Right lung (tissue), 5 donors: ENCODE data around the gene SYNGR3. TPM values are rescaled to one million over a fixed set of nuclear protein-coding genes. Genes with fewer than 3 reads are reported as not detected.

Experiments used
- DNase-seq, 2 donors: peaks; one replicate each; pipeline ENCODE4 v3.0.0-alpha.2; 2013
- polyA plus RNA-seq, 5 donors: library from polyadenylated mRNA; unstranded; fragments of 120-200 nt; gene quantifications; one replicate each; pipeline versions ENCODE4 v1.2.1 to v1.2.3, GENCODE V29; 2013; ENCODE audit warnings: inconsistent platforms in 1 of 5, low replicate concordance in 1 of 5; ENCODE audit not compliant: insufficient read length in 5 of 5, insufficient read depth in 1 of 5

The SYNGR3 gene
- polyA plus RNA-seq, 5 donors = 0.46 to 0.80 (median 0.65) TPM

DNA sequence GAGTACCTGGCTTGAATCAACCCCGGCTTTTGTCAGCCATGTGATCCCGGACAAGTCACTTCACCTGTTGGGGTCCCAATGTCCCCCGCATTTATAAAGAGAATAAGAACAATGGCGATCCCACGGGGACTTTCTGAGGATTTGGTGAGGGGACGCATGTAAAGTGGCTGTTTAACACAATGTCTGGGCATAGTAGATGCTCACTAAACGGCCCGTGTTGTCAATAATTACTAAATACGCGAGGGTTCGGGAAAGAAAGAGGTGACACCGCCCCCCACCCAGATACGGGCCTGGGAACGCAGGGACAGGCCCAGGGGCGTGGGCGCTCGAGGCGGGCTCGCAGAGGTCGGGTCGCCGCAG lies 1.8 kb downstream of the SYNGR3 start:
- DNase-seq = no peak

DNA sequence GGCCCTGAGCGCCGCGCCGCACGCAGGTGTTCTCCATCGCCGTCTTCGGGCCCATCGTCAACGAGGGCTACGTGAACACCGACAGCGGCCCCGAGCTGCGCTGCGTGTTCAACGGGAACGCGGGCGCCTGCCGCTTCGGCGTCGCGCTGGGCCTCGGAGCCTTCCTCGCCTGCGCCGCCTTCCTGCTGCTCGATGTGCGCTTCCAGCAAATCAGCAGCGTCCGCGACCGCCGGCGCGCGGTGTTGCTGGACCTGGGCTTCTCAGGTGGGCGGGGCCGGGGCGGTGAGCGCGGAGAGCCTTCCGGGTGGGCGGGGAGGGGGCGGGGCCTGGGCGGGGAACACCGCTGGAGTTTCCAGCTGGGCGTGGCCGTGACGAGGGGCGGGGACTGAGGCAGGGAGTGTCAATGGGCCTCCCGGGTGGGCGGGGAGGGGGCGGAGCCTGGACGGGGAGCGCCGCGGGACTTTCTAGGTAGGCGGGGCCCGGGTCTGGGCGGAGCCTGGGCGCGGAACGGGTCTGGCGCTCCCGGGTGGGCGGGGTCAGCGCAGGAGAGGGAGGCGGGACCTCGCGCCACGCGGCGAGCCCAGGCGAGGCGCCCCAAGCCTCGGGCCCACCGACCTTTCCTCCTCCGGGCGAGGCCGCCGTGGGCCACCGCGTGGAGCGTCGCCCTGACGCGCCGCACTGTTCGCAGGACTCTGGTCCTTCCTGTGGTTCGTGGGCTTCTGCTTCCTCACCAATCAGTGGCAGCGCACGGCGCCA lies 2.4 kb downstream of the SYNGR3 start:
- peak; percentile 69 to 70 for DNase-seq

DNA sequence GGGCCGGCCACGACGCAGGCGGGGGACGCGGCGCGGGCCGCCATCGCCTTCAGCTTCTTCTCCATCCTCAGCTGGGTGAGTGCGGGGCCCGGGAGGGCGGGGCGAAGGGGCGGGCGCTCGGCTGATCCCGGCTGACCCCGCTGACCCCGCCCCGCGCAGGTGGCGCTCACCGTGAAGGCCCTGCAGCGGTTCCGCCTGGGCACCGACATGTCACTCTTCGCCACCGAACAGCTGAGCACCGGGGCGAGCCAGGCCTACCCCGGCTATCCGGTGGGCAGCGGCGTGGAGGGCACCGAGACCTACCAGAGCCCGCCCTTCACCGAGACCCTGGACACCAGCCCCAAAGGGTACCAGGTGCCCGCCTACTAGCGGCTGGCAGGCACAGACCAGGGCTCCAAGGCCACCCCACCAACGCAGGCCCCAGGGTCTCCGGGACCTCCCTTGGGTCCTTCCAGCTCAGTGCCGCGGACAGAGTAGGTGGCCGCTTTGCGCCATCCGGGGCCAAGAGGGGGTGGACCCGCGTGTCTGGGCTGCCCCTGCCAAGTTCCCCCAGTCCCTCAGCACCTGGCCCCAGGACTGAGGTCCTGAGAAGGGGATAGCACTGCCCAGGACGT lies 3.0 kb downstream of the SYNGR3 start:
- no peak for DNase-seq

DNA sequence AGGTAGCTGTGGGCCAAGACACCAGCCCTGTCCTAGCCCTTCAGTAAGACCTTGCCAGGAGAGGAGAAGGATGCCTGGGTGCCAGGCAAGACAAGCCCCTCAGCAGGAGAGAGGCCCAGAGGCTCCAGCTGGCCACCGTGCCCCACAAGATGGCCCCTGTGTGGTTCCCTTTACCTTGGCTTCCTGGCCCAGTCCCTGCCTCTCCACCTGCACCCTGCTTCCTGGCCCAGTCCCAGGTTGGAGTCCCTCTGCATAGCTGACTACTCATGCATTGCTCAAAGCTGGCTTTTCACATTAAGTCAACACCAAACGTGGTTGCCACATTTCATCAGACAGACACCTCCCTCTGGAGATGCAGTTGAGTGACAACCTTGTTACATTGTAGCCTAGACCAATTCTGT lies 4.0 kb downstream of the SYNGR3 start:
- DNase-seq = no peak

DNA sequence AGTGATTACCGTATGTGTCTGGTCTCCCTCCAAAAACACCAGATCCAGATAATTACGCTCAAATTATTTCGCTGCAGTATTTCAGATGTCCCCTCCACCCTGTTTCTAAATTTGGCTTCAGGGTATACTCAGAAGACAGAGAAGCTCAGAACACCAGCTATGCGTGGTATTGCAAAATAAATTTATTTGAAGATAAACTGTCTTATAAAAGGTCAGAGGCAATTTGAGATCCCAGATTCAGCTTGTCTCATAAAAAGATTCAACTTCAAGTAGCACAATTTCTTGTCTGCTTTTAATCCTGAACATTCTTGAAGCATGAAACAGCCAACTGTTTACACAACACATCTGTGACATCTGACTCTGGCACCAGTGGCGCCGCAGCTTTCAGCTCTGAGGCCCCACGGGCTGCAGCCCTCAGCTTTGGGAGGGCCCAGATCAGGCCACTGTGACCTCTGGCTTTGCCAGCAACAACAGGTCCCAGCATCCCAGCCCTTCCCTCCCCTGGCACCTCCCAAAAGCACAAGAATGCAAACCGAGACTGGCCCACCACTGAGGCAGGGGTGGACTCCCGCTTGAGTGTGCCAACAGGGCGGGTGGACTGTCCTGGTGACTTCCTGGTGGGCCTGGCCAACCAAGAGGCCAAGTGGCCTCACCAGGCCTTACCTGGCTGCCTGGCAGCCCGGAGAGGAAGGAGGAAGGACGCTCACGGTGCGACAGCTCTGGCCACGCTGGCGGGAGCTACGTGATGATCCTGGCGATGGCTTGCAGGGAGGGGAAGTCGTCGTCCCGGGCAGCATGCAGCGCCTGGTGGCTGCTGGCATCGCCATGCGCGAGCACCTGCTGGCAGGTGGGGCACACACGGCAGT lies 8.0 kb downstream of the SYNGR3 start:
- peak in 1 of 2 donors; percentile 66 for DNase-seq

DNA sequence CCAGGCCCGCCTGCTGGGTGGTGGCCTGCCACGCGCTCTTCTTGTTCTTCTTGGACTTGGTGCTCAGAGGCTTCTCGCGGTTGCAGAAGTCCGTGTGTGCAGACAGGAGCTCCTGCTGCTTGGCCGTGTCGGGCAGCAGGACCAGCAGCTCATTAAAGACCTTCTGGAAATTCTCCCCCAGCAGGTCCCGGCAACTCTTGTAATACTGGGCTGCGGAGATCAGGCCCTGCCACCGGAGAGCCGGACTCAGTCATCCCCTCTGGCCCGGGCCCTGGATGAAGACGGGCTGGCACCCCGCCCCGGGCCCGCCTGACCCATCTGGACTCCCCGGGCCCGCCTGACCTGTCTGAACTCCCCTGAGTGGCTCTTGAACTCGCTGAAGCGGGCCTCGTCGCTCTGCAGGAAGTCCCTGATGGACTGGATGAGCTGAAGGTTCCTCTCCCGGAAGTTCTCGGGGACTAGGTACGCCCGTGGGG lies 8.6 kb downstream of the SYNGR3 start:
- DNase-seq = no peak

DNA sequence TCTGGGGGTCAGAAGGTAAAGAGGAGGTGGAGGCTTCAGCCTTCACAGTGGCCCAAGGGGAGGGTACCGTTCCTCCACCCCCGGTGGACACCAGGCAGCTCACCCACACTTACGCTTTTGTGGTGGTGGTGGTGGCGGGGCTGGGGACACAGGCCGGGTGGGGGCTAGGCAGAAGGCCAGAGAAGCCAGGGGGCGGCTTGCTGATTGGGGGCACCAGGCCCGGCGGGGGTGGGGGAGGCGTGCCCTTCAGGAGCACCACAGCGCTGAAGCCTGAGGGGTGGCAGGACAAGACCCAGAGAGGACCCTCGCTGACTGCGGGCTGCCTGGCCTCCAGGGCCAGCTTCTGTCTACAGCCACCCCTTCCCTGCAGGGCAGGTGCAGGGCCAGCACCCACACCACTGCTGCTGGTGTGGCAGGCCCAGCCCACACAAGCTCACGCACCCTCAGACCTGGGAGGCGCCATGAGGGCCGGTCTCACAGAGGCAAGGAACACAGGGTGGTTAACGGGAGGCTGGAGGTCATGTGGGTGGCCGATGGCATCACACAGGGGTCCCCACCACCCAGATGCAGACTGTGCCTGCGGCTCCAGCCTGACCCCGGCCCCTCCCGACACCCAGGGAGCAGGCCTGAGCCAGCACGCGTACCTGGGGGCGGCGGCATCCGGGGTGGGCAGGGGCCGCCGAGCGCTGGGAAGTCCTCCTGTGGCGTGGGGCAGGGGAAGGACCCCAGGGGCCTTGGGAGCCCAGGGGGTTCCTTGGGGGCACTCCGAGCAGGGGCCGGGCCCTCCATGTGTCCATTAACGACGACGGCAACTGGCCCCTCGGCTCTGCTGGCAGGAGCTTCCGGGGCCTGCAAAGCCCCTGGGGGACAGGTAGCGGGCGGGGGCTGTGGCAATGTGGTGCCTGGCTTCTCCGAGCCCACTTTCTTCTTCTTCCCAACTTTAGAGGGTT lies 9.4 kb downstream of the SYNGR3 start:
- DNase-seq = no peak

DNA sequence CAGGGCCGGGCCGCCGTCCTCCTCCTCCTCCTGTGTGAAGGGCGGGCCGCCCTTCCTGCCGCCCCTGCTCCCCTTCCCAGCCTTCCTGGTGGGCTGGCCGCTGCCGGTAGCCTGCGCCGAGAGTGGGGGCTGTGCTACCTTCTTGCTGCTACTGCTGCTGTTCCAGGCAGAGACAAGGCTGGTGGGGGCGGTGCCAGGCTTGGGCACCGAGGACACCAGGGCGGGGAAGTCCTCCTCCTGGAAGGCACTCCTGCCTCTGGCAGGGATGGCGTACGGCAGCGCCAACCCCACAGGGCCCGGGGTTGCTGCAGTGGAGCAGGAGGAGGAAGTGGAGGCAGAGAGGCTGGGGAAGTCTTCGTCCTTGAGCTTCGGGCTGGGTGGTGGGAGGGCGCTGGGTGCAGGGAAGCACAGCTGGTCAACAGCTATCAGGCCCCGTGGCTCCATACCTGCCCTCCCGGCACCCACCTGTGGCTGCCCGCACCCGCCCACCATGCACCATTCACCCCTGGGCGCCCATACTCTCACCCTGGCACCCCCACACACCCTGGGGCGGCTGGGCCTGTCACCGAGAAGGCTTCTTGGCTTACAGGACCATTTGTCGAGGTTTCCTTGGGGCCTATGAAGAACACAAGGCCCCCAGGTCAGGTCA lies 10.2 kb downstream of the SYNGR3 start:
- DNase-seq = no peak

DNA sequence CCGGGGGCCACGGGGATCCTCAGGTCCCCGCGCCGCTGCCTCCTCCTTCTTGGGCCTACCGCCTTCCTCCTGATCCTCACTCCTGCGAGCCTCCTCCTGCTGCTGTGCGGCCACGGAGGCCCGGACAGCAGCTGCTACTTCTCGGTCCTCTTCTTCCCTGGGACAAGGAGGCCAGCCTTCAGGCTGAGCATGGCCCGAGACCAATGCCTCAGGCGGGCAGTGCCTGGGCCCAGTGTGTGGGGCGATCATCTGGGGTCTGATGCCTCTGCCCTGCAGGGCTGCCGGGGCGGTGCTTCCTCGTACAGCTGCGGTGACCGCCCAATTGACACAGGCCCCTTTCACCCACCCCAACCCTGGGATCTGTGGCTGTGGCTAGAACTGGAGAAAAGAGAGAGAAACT lies 11.3 kb downstream of the SYNGR3 start:
- DNase-seq = no peak

DNA sequence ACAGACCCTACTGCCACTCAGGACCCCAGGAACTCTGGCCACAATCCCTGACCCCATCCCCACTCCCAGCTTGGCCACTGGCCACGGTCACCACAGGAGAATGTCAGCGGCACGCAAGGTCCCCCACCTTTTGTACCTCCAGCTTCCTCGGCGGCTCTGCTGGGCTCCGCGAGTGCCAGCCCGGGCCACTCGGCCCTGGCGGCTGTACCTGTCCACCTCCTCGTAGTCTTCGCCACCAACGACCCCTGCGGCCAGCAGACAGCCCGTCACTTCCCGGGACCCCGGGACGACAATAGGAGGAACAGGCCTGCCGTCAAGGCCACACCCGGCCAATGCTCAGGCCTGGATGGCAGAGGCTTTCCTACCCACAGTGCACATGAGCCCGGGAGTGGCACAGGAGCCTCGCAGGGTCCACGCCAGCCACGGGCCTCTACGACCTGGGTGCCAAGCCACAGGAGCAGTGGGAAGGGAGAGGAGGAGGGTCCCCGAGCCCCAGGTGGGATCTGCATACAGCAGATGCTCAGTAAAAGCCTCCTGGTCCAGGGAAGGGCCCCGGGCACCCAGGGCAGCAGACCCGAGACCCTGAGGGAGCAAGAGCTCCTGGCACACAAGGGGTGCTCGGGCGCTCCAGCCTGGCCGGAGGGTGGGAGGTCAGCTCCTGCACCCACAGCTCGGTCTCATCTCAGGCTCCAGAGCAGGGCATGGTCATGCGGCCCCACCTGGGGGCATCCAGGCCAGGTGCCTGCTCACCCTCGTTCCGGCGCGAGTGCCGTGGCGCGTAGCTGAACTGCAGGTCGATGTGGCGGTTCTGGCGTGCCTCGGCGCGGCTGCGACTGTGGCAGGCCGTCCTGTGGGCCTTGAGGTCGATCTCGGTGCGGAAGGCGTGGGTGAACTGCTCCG lies 11.9 kb downstream of the SYNGR3 start:
- DNase-seq = no peak

DNA sequence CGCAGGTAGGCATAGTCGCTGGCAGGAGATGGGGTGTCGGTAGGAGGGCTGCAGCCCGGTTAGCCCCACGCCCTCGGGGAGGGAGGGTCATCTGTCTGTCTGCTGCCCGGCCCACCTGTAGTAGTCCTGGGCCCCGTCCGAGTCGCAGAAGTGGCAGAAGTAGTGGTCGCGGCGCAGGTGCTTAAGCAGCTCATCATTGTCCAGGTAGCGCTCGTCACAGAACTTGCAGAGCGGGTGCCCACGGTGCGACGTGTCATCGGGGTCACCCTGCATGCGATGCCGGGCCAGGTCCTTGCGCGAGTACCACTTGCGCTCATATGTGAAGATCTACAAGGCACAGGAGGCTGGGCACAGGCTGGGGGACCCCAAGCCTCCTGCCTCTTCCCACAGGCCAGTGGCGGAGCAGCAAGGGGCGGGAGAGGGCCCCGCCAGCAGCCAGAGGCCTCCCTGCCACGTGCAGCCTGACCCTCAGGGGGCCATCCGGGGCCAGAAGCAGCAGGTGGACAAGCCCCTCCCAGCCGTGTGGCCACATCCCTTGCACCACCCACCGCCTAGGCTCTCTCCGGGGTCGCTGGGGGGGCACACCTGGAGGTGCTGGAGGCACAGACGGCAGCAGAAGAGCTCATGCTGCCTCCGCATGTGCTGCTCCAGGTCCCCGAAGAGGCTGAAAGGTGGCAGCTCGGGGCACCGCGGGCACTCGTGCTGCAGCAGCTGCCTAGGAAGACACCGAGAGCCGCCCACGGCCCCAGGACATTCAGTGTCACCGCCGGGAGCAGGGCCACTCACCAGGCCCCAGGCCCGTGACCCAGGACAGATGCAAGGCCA lies 12.8 kb downstream of the SYNGR3 start:
- no peak for DNase-seq

DNA sequence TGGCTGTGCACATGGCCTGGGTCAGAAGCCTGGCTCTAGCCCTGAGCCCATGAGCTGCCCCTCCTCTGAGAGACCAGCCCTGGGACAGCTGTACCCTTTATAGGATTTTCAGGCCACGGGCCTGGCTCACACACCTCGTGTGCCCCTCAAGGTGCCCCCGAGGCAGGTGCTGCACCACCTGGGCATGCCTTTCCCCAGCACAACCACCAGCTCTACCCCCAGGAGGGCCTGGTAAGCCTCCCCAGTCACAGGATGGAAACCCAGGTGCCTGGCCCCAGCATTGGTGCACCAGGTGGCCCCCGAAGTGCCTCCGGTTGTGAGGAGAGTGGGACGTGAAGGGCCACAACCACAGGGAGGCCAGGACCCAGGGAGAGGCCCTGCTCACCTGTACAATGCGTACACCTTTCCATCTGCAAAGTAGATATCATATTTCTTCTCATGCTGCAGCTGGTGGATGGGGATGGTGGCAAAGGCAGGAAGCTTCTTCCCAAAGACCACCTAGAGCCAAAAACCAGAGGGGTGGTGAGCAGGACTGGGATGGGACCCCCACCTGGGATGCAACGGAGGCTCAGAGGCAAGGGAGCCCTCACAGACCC lies 13.6 kb downstream of the SYNGR3 start:
- DNase-seq = no peak

DNA sequence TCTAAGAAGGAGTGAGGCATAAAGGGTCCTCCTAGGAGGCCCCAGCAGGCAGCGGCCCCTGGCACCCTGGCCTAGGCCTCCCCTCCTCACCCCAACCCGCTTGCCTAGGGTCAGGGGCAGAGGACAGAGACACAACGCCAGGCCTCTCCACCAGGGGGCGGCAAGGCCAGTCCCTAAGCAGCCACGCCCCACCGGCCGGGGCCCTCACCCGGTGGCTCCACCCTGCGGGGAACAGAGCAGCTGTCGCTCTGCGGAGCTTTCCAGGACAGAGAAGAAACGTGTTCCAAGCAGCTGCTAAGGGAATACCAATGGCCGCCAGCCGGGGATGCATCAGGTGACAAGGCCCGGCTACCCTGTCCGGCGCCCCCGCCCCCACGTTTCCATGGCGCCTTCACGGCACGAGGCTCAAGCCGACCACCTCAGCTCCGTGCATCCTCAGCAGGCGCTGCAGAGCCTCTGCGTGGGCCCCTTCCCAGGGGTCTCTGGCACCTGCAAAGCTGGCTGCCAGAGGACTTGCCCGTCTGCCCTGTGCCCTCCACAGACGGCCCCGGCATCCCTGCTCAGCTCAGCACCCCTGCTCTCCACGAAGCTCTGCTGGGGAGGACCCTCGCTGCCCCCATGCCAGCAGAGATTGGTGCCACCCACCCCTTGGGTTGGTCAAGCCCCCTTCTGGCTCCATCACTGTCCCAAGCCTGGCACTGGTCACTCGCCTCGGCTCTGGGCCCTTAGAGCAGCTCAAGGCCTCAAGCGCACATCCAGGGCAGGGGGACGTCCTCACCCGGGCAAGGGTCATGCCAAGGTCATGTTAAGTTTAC lies 14.3 kb downstream of the SYNGR3 start:
- peak; percentile 75 to 77 for DNase-seq

DNA sequence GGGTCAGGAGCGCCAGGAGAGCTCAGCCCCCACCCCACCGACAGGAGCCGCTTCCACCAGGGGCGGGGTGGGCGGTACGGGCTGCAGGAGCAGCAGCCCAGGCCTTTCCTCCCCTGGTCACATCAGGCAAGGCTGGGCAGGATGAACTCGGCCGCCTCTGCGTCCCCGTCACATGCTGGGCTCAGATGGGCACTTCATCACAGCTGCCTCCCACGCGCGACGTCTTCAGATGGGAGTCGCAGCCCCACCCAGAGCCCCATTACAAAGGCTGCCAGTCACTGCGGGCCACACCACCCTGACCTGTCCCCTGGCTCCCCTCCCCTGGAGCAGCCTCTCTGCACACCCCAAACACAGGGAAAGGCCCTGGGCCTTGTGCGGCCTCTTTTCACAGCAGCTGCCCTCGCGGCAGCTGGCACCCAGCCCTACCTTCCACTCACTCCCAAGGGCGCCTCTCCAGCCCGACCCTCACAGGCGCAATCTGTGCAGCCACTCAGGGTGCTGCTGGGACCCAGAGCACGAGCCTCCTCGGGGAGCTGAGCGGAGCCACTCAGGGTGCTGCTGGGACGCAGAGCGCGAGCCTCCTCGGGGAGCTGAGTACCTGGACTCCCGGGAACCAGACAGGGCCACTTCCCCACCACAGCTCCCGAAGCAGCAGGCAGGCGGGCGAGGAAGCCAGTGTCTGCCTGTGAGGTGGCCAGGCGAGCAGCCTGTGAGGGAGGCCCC lies 15.2 kb downstream of the SYNGR3 start:
- no peak for DNase-seq

DNA sequence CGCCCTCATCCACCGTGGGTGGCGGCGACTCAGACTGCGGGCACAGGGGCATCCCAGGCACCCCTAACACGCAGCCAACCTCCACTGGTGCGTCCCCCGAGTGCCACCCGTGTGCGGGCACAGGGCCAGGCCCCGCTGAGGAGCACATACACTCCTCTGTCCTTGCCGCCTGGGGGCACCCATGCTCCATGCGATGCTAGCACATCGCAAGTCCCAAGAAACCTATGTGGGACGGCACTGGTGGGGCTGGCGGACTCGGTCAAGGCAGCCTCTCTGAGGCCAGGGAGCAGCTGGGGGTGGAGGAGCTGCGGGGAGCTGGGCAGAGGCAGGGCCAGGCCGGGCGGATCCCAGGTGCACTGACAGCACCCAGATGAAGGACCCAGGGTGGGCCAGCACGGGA lies 15.9 kb downstream of the SYNGR3 start:
- no peak for DNase-seq

DNA sequence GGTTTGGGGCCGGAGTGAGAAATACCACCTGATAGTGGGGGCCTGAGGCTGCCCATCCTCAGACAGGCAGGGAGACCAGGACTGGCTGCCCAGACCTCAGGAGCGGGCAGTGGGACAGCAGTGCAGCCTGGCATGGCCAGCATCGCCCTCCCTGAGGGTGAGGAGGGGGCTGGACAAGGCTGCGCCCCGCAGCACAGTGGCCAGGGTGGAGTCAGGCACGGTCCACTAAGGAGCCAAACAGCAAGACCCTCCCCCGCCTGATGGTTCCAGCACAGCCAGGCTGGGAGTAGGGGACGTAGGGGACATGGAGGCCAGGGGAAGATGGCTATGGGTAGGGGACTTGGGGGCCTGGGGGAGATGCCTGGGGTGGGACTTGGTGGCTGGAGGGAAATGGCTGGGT lies 16.5 kb downstream of the SYNGR3 start:
- no peak for DNase-seq
